Nephron progenitor cell (in vitro differentiated cells): ENCODE results near the gene RASAL3.

Source experiments
- DNase-seq: peaks from one replicate; pipeline ENCODE4 v3.0.0; 2021
- H3K27ac Mint-ChIP-seq: 2 replicates; pipeline ENCODE4 v1.8.0; 2021; ENCODE audit warnings: mild to moderate bottlenecking, moderate library complexity, mixed read lengths
- H3K27me3 Mint-ChIP-seq: 2 replicates; pipeline ENCODE4 v1.8.0; 2021; ENCODE audit warnings: mild to moderate bottlenecking, low read depth, mixed read lengths; ENCODE audit not compliant: poor library complexity
- H3K36me3 Mint-ChIP-seq: 2 replicates; pipeline ENCODE4 v1.8.0; 2021; ENCODE audit warnings: low read depth, mixed read lengths
- H3K4me1 Mint-ChIP-seq: 2 replicates; pipeline ENCODE4 v1.8.0; 2021; ENCODE audit warnings: mixed read lengths
- H3K4me3 Mint-ChIP-seq: 2 replicates; pipeline ENCODE4 v1.8.0; 2021; ENCODE audit warnings: mild to moderate bottlenecking, moderate library complexity, mixed read lengths
- H3K9me3 Mint-ChIP-seq: 2 replicates; pipeline ENCODE4 v1.8.0; 2021; ENCODE audit warnings: mild to moderate bottlenecking, moderate library complexity, mixed read lengths
- TF ChIP-seq, protein P1 (sequence below): fragments of 200-600 bp; sonication (generic); IDR thresholded peaks from 2 replicates; pipeline ENCODE4 v1.5.0; 2021; ENCODE audit warnings: antibody characterized with exemption

Gene RASAL3

DNA sequence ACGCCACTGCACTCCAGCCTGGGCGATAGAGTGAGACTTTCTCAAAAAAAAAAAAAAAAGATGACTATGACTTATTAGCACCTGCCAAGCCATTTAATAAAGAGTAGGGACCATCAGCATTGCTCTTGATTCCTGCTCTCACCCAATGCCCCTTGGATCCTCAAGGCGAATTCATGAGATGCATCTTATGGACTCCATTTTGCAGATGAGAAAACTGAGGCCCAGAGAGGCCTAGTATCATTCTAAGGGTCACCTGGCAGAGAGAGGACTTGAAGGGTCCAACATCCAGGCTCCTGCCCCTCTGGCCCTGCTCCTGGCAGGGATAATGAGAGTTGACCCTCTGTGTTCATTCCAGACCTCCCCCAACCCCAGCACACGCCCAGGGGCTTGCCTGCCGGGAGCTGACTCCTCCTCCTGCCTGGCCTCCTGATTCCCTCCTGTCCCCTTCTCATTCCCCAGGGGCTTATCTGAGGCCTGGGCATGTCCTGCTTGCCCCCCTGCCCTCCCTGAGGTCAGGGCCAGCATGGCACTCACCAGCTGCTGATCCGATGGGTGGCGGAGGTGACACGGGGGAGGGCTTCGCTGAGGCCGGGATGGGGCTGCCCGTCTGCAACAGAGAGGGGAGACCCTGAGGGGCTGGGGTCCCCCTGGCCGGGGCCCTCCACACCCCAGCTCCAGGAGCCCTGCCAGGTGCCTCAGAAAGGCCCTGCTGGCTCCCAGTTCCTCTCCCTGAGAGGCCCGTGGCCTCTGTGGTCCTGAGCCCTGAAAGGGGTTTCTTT lies 22.0 kb downstream of the RASAL3 start:
- H3K36me3 Mint-ChIP-seq: peaks cover 3% of the 10 kb centered on the region
- no peak overlapping the region for H3K27ac Mint-ChIP-seq
- H3K4me1 Mint-ChIP-seq: no peaks in the 10 kb centered on the region
- H3K27me3 Mint-ChIP-seq: peaks cover 2% of the 10 kb centered on the region
- no peak for DNase-seq
- H3K9me3 Mint-ChIP-seq: no peaks in the 10 kb centered on the region
- no peak overlapping the region for H3K4me3 Mint-ChIP-seq
- TF ChIP-seq, protein P1, sequence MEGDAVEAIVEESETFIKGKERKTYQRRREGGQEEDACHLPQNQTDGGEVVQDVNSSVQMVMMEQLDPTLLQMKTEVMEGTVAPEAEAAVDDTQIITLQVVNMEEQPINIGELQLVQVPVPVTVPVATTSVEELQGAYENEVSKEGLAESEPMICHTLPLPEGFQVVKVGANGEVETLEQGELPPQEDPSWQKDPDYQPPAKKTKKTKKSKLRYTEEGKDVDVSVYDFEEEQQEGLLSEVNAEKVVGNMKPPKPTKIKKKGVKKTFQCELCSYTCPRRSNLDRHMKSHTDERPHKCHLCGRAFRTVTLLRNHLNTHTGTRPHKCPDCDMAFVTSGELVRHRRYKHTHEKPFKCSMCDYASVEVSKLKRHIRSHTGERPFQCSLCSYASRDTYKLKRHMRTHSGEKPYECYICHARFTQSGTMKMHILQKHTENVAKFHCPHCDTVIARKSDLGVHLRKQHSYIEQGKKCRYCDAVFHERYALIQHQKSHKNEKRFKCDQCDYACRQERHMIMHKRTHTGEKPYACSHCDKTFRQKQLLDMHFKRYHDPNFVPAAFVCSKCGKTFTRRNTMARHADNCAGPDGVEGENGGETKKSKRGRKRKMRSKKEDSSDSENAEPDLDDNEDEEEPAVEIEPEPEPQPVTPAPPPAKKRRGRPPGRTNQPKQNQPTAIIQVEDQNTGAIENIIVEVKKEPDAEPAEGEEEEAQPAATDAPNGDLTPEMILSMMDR: no peak

DNA sequence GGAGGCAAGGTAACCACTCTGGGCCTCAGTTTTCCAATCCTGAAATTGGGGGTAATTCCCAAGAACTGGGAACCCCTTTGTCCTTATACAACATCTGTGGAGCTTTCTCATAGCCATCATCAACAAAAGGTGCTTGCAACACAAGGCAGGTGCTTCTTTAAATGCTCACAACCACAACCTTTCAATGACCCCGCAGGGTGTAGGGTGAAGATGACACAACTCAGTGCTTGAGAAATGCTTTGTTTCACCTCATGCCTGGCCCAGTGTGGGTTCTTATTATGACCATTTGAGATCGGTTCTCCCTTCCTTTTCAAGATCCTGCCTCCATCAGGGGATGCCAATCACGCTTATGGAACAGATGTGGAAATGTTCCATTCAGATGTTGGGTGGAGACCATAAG lies 23.0 kb downstream of the RASAL3 start:
- H3K27me3 Mint-ChIP-seq: peaks cover 2% of the 10 kb centered on the region
- H3K4me1 Mint-ChIP-seq: no peaks in the 10 kb centered on the region
- H3K27ac Mint-ChIP-seq: no peak overlapping the region
- no peaks in the 10 kb centered on the region for H3K9me3 Mint-ChIP-seq
- DNase-seq: no peak
- no peaks in the 10 kb centered on the region for H3K36me3 Mint-ChIP-seq
- no peak overlapping the region for H3K4me3 Mint-ChIP-seq
- TF ChIP-seq, protein P1: no peak

DNA sequence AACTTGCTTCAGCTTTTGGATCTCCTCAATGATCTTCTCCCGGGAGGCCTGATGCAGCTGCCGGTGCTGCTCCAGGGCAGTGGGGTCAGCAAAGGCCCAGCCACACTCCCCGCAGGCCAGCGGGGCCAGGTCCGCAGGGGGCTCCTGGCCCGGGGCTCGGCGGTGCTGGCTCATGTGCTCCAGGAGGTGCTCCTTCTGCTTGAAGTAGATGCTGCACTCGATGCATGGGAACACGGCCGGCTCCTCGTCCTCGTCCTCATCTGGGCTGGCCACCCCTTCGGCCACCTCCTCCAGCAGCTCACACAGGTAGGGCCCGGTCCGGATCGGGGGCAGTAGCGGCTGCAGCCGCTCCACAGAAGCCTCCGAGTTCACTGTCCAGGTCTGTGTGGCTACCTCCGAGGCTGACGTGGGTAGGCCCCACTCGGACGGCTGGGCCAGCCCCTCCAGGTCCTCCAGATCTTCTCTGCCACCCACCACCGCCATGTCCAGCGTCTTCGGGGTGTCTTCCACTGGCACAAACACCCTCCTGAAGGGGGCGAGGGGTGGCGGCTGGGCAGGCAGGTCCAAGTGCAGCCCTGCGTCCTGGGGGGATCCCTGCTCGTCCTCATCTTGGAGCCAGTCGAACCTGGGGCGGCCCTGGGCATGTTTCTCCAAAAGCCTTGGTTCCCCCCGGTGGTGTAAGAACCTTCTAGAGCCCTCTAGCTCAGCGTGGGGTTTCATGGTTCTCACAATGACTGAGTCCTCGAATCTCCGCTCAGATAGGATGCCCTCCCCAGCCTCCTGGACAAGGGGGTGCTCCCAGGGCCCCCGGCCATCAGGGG lies 24.3 kb downstream of the RASAL3 start:
- Mint-ChIP-seq H3K9me3 (no peaks in the 10 kb centered on the region), H3K27ac (no peak overlapping the region), H3K27me3 (no peaks in the 10 kb centered on the region), H3K4me1 (no peaks in the 10 kb centered on the region), H3K36me3 (no peaks in the 10 kb centered on the region), H3K4me3 (no peak overlapping the region)
- TF ChIP-seq, protein P1: no peak
- DNase-seq: no peak

DNA sequence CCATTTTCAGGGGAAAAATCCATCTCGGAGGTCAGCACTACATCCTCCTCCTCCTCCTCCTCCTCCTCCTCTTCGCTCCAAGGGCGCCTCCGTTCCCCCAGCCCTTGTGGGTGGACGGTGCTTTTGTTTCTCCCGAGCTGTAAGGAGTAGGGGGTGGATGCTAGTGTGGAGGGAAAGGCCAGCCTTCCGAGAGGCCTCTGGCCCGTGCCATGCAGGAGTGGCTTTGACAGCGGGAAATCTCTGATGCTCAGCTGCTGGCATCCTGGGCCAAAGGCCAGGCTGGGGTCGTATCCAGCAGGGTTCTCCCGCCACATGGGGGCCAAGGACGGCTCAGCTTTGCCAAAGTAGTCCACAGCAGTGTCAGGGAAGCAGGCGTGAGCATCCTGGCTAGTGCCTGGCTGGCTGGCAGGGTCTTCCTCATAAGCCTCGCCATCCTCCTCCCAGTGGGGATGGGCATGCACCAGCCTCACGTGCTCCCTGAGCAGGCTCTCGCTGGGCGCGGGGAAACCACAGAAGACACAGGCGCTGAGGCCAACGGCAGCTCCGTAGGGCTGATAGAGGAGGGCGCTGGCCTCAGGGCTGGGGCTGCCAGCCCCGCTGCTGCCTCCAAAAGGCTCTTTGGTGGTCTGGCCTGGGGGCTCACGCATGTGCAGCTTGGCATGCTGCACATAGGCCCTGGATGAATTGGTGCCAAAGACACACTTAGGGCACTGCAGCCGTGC lies 25.1 kb downstream of the RASAL3 start:
- Mint-ChIP-seq H3K27me3 (no peaks in the 10 kb centered on the region), H3K27ac (no peak overlapping the region), H3K4me3 (no peak overlapping the region), H3K9me3 (no peaks in the 10 kb centered on the region), H3K4me1 (no peaks in the 10 kb centered on the region), H3K36me3 (no peaks in the 10 kb centered on the region)
- TF ChIP-seq, protein P1: no peak
- no peak for DNase-seq

DNA sequence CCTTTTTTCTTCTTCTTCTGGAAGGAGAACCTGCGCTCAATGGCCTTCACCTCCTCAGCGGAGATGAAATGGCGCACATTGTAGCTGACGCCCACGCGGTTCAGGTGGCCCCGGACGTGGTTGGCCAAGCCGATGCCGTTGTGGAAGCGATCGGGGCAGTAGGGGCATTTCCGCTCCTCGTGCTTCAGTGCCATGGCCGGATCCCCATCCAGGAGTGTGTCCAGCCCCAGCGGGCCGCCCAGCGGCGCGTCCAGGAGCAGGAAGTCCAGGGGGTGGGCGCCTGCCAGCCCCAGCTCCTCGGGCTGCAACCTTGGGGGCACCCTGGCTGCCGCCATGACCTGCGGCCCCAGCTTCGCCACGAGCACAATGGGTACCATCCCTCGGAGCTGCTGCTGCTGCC lies 25.8 kb downstream of the RASAL3 start:
- no peaks in the 10 kb centered on the region for H3K36me3 Mint-ChIP-seq
- no peak for DNase-seq
- no peak overlapping the region for H3K27ac Mint-ChIP-seq
- no peaks in the 10 kb centered on the region for H3K9me3 Mint-ChIP-seq
- no peak overlapping the region for H3K4me3 Mint-ChIP-seq
- peaks cover under 1% of the 10 kb centered on the region for H3K4me1 Mint-ChIP-seq
- H3K27me3 Mint-ChIP-seq: no peaks in the 10 kb centered on the region
- TF ChIP-seq, protein P1: no peak
